HG02884 (cell line): ENCODE results near the gene CD276.

Experiments used
- ATAC-seq: cut with Tn5 transposase; IDR thresholded peaks from one replicate; pipeline ENCODE4 v1.9.1; 2021; ENCODE audit warnings: mild to moderate bottlenecking, moderate library complexity; ENCODE audit not compliant: unreplicated experiment

Gene CD276

DNA sequence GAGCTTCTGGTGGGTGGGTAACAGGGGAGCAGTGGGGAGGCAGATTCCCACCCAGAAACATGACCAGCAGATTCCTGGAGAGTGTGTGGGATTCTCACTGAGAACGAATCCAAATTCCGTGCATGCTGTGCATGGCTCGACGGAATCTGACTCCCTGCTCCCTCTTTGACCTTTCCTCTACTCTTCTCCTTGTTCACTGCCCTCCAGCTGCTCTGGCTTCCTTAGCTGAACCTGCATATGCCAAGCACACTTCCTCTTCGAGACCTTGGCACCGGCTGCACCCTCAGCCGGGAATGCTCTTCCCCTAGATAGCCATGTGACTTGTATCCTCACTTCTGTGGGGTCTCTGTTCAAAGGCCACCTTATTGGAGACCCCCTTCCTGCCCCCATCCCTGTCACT lies 62.7 kb downstream of the CD276 start:
- no peak for ATAC-seq

DNA sequence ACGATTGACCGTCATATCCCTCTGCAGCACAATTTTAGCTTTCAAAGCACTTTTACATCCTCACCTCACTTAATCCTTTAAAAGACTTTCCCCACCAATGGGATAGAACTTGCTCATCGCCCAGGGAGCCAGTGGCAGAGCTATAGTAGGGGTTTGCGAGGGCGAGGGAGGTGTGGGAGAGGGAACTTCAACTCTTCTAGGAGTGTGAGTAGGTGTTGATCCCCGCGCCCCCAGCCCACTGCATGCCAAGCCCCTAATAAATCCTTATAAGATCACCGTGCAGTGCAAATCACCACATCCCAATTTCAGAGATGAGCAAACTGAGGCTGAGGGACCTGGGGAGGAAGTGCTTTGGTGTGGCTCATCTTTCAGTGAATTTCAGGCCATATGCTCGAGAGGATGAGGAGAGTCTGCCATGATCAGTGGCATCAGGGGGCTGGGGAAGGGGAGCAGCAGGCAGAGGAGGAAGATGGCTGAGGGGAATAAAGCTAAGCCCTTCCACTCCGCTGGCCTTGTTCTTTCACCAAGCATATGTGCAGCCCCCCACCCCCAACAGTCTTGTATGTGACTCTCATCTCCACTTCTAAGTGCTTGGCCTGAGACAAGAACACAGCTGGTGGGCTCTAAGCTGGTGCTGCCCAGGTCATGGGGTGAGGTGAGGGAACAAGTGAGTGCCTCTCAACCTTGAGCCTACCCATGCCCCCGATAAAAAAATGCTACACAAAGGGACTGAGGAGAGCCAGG lies 63.8 kb downstream of the CD276 start:
- no peak for ATAC-seq

DNA sequence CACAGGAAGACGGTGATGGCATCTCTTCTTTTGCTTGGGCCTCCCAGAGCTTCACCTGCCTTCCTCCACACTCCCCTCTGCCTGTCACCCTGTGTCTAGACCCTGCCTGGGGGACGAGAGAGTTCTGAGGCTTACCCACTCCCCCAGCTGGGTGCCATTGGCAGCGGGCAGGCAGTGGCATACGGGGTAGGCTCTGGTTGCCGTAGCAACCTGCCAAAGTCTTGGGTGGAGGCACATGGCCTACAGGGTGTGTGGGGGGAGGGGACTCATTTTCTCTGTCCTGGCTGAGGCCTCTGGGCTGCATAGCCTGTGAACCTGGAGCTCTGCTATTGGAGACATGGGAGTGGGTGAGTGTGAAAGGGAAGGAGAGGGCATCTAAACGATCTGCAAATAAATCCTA lies 64.5 kb downstream of the CD276 start:
- ATAC-seq = no peak

- no peak for ATAC-seq
These were observed 65.3 kb downstream of the CD276 start for GRCh38 chr15:73749533-73749932.

GRCh38 chr15:73749971-73750370 lies 65.8 kb downstream of the CD276 start:
- ATAC-seq = no peak

GRCh38 chr15:73750438-73750837 lies 66.3 kb downstream of the CD276 start:
- ATAC-seq = no peak

- ATAC-seq = no peak
These were observed 66.8 kb downstream of the CD276 start for GRCh38 chr15:73750951-73751350.

- ATAC-seq = no peak
These were observed 67.3 kb downstream of the CD276 start for GRCh38 chr15:73751511-73751898.

DNA sequence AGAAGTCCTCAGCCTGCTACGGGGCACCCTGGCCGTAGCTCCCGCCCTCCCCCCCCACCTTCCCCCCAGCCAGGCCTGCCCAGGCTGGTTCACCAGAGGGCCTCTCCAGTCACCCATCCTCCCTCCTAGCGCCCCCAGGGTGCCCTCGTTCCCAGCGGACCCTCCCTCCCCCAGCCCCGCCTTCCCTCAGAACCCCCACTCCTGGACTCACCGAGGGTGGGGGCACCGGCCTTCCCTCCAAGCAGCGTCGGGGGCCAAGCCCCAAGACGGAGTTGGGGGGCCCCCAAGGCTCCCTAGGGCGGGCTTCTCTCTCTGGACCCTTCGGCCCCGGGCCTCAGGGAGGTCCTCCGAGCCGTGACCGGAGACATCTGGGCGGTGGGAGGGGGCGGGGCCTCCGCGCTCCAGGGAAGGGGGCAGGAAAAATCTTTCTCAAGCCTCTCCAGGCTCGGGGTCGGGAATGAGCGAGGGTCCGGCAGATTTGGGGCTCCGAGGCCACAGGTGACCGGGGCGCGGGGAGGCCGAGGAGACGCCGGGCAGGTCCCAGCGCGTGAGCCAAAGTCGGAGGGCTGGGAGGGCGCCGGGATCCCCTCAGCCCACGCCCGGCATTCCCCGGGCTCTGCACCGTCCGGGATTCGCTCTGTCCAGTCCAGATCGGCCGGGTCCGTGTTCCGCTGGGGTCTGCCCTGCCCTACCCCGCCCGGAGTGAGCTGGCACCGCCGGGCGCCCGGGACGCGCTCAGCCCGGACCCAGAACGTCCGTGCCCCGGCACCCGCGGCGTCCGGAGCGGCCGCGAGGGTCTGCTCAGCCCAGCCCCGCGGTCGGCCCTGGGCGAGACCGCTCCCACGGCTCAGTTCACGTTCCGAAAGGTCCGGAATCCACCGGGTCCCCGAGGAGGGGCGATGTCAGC lies 68.0 kb downstream of the CD276 start:
- ATAC-seq = no peak

- no peak for ATAC-seq
These were observed 68.6 kb downstream of the CD276 start for GRCh38 chr15:73752806-73753193.

GRCh38 chr15:73753250-73754130 lies 69.3 kb downstream of the CD276 start, which contains the start of gene INSYN1:
Gene INSYN1 (minus strand): TSS chr15:73753351. CDS start chr15:73751130, 2,221 bp downstream.
- ATAC-seq = no peak

- ATAC-seq = no peak
These were observed 70.3 kb downstream of the CD276 start for GRCh38 chr15:73754461-73754860.

GRCh38 chr15:73755481-73755880 lies 71.3 kb downstream of the CD276 start:
- no peak for ATAC-seq

DNA sequence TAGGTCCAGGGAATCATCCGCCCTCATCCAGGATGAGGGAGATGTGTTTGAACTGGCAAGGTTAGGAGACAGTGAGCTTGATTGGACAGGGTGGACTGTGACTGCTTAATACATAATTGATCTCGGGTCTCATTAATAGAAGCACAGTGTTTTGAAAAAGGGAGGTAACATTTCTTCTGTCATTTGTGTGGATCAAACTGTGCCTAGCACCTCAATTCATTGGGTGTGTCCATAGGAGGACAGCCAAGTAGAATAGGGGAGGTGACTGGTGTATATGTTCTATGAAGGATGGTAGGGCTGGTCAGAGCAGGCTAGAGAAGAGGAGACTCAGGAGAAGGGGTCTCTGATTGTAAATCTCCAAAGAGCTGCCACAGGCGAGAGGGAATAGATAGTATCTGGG lies 71.8 kb downstream of the CD276 start:
- no peak for ATAC-seq

- no peak for ATAC-seq
These were observed 72.2 kb downstream of the CD276 start for GRCh38 chr15:73756390-73756789.

GRCh38 chr15:73756947-73757513 lies 72.8 kb downstream of the CD276 start:
- ATAC-seq = no peak

- no peak for ATAC-seq
These were observed 73.4 kb downstream of the CD276 start for GRCh38 chr15:73757571-73757970.

GRCh38 chr15:73758461-73758860 lies 74.3 kb downstream of the CD276 start:
- ATAC-seq = no peak

DNA sequence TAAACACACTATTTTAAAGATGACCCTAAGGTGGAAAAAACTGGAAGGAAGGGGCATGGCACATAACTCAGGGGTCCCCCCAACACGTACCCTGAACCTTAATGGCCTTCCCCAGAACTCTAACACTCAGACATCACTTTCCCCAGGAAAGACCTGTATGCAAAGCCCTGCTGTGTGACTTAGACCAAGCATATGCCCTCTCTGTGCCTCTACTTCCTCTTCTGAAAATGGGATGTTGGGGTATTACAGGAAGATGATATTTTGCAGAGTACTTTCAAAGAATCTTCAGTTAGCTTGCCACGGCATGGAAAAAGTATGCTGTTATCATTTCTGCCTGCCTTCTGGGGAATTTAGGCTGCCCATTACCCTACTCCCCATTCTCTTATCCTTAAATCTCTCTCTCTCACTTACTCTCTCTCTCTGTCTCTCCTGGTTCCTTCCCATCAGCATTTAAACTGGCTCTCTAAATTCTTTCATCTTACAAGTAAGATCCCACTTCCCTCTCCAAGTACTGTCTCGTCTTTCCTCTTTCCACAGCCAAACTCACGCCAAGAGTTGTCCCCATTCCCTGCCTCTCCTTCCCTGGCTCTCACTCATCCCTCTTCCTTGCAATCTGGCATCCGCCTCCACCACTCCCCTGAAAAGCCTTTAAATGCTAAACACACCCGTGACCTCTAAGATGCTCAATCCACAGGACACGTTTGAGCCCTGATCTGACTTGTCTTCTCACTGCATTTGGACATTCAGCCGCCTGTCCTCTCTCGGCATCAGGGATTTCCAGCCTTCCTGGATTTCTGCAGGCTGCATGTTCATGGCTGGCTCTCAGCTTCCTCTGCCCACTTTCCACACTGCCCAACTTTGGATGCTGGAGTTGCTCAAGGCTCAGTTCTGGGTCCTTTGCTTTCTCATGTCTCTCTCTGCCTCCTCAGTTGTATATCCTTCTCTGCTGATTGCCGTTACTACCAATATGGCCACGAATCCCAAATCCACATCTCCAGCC lies 76.4 kb downstream of the CD276 start:
- no peak for ATAC-seq

- ATAC-seq = no peak
These were observed 79.7 kb downstream of the CD276 start for GRCh38 chr15:73763931-73764330.
